Inflammatory macrophage treated with lipopolysaccharide for 1 hour (primary cell): ENCODE results near the gene ADRM1.

Experiments
- DNase-seq, 2 donors: peaks; one replicate each; pipeline ENCODE4 v3.0.0-alpha.2; 2020 to 2022

The ADRM1 gene

DNA sequence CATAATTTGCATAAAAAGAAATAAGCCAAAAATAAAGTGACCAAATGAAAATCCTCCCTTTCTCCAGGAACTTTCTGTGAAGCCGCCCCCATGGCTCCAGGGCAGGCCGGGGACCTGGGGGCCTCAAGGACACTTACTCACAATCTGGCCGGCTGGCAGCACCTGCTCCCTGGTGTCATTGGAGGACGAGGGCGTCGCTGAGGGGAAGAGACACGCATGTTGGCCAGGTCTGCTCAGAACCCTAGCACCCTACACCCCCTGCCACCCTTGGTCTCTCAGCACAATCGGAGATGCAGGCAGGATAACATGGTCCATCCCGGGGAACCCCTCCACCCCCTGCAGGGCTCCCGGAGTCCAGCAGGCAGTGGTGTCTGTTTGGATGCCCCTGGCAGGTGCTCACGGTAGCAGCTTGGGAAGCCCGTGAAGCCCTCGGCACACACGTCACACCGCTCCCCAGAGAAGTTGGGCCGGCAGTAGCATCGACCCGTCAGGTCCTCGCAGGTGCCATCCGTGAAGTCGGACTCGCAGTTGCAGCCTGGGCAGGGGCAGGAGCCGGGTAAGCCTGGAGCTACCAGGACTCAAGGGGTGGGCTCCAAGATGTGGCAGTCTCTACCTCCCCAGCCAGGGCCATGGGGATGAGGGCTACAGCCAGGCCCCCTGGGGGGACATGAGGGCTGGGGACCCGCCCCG lies 43.0 kb downstream of the ADRM1 start:
- DNase-seq, result no peak

DNA sequence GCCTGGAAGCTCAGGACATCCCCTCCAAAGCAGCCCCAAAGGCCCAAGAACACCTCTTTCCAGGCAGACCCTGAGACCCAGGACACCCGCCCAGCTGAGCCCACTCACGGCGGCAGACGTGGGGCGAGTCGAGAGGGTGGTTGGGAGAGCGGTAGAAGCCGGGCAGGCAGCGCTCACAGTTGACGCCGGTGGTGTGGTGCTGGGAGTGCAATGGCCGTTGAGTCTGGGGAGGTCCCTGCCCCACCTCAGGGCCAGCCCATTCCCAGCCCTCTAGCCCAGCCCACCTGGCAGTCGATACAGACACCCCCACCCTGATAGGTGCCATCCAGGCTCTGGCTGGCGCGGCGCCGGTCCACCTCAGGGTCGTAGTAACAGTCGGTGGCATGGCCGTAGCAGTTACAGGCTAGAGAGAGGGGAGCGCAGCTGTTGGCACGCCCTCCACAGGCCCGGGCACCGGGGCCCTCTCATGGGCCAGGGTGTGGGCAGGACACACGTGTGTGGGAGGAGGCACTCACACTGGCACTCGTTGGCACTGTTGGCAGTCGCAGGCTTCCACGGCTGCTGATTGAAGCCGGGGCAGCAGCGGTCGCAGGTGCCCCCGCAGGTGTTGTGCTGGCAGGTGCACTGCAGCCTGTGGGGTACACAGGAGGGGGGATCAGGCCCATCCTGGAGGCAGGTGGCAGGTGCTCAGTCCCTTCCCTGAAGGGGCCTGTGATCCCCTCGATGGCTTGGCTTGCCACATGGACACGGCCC lies 43.8 kb downstream of the ADRM1 start:
- no peak for DNase-seq

DNA sequence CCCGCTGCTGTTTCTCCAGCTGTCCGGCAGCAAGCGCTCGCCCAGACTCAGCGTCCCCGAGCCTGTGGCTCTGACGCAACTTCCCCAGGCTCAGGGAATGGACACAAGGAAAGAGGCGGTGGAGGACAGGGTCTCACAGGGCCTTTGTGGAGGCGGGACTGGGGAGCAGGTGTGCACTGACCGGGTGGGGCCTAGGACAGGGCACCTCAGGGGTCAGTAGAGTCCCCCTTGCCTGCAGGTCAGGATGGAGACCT lies 44.3 kb downstream of the ADRM1 start:
- DNase-seq, result no peak

DNA sequence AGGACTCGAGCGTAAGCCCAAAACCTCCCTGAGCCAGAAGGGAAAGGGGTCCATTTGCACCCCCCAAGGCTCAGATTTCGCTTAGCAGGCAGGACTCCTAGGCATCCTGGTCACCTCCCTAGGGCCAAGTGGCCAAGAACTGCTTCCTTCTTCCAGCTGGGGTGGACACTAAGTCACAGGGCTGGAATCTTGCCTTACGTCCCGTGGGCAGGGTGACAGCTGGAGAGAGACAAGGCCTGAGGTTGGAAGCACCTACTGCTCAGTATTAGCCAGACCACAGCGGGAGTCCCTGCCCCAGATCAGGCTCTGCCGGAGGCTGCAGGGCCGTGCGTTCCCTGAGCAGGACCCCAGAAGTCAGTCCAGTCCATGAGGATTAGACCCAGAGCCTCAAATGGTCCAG lies 44.6 kb downstream of the ADRM1 start:
- no peak for DNase-seq

DNA sequence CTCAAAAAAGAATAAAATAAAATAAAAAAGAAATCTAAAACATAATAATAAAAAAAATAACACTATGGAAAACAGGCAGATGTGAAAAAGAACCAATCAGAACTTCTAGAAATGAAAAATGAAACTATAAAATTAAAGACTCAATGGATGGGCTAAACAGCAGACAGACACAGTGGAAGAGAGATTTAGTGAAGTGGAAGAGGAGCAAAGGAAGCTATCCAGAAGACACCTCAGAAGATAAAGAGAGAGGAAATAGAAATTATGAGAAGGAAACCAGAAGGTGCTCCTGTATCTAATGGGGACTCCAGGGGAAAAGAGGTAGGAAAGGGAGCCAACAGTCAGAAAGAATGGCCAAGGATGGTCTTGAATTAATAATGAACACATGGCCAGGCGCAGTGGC lies 45.8 kb downstream of the ADRM1 start:
- no peak for DNase-seq

DNA sequence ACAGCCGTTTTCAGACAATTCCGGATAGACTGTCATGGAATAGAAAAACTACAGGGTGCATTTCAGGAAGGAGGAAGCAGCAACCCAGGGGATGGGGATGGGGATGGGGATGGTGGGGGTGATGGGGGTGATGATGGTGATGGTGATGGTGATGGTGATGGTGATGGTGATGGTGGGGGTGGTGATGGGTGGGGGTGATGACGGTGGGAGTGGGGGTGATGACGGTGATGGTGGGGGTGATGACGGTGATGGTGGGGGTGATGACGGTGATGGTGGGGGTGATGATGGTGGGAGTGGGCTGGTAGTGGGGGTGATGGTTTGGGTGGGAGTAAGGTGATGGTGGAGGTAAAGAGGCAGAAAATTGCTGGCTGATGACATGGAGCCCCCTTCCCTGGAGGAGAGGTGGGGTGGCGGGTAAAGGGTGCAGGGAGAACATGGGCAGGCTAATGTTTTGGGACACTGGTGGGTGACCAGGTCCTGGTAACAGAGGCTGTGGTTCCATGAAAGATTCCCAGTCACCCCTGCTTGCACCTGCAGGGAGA lies 46.8 kb downstream of the ADRM1 start:
- DNase-seq, result no peak

DNA sequence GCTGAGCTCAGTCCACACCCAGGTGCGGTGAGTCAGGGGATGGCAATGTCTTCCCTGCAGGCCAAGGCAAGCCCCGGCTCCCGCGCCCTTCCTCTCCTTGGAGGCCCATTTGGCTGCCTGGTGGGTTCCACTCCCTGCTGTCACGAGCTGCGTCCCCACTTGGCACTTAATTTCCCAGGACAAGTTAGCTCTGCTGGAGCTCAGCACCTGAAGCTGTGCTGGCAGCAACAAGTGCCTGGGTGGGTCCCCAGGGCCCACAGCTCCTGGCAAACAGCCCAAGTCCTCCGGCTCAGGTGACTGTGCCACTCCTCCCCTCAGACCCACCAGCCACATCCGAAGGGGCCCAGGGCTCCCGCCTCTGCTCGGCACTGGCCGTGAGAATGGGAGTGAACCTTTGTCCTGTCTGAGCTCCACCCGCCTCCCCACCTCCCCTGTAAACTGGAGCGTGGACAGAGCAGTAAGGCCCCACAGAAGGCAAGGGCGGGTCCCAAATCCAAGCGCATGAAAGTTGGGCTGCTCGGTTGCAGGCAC lies 47.4 kb downstream of the ADRM1 start:
- DNase-seq, result no peak

DNA sequence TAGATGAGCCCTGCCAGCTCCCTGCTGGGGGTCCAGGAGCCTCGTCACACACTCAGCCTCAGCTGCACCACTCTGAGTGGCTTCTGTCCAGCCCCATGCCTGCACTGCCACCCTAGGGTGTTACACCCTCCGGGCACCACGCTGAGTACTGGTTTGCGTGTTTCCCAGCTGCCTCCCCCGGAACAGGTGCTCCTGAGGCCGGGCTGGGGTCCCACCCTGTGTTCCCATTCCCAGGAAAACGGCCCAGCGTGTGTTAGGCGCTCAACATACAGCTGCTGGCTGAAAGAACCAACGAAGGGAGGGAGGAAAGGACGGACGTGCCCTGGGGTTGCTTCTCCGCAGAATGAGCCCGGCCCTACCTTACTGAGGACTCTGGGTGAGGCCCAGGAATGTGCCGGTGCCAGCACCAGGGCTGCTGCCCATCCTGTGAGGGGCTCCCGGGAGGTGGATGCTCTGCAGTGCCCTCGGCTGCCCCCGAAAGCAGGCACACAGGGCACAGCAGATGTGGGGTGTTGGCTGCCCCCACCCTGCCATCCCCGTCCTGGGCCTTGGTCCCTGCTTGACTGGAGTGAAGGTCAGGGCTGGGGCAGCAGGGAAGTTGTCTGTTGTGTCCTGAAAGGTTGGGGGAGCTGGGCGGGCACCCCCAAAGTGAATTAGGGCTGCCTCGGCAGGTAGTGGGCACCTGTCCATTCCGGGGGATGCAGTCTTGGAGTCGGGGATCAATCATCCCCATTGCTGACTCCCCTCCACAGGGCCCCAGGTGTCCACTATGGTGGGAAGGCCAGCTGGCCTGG lies 48.0 kb downstream of the ADRM1 start:
- DNase-seq, result no peak

DNA sequence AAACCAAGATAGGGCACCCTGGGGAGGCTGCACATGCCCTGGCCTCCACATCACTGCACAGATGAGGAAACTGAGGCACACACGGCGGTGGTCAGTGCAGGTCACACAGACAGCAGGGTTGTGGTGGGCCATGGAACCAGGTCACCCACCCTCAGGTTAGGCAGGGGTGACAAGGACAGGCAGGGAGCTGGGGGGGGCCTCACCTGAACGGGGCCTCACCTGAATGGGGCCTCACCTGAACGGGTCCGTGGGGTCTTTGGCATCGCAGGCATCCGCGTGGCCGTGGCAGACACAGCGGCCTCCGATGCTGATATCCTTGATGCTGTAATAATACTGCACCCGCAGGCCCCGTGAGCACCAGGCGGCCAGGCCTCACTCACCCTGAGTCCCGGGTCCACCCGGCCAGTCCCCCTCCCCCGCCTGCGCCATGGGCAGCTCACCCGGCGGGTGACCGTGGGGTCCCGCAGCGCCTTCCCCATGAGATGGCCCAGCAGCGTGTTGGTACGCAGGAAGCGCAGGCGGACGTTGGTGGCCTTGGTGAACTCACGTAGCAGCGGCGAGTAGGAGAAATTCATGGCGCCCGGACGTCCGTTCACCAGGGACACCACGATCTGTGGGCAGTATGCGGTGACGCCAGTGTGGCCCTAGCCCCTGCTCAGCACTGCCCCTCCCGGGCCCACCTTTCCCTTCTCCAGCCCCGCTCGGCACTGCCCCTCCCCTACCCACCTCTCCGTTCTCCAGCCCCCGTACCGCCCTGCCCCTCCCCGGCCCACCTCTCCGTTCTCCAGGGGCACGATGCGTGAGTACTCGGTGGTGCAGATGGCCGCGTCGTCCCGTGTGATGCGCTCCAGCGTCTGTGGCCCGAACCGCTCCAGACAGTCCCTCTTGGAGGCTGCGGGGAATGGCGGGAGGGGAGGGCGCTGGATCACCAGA lies 48.9 kb downstream of the ADRM1 start:
- DNase-seq, result no peak

DNA sequence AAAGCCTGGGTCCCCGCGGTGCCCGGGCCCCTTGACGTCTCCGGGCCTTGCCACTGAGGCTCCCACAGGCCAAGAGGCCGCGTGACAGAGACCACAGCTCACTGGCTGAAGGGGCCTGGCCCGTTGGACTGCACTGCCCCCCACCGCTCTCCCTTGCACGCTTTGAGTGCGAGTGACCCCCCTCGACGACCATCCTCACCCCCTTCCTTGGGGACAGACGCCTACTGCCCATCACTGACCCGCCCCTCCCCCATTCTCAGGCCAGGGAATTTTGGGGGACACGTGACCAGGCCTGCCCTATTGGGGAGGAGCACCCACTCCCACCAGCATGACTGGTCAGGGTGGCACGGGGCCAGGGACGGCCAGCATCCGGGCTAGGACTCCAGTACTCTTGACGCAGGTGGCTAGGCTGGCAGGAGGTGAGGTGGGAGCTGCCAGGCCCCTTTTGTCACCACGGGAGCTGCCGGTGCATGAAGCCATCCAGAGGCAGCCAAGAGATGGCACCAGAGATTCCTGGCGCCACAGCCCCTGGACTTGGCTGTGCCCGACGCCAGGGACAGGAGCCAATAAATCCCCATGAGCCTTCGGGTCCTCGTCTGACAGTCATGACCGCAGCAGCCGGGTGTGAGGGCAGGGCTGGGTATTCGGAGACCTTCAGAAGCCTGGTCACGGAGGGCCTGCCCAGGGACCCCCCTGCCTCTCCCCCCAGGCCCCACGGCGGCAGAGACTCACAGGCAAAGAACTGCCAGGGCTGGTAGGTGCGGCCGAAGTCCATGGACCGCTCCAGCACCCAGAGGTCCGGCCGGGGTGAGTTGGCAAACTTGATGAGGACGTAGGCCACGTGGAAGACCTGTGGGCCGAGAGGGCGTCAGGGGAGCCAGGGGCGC lies 49.8 kb downstream of the ADRM1 start:
- DNase-seq, result no peak

DNA sequence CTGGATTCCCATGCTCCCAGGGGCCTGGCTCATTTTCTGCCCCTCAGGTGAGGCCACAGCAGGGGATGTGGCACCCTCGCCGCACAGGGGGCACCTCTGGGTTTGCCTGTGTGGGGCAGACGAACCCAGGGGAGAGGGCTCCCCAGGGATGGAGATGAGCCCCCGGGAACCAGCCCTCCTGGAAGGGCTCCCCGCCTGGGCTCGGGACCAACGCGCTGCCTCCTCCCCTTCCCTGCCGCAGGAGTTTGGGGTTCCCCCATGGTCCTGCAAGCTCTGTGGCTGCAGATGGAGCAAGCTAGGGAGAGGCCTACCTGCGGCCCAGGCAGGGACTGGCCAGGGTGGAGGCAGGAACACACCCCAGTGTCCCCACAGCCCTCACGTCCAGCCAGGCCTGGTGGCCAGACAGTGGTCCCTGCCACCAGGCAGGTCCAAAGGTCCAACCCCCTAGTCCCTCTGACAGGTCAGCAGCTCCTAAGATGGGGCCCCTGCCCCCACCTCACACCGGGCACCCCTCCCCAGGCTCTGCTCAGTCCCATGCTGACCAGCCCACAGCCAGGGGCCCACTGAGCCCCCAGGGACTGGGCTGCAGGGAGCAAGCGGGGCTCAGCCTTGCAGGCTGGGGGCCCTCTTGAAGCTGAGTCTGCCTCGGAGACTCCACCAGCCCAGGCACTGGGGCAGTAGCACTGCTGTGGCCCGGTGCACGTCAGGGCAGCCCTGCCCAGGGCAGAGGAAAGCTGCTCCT lies 50.7 kb downstream of the ADRM1 start:
- no peak for DNase-seq

DNA sequence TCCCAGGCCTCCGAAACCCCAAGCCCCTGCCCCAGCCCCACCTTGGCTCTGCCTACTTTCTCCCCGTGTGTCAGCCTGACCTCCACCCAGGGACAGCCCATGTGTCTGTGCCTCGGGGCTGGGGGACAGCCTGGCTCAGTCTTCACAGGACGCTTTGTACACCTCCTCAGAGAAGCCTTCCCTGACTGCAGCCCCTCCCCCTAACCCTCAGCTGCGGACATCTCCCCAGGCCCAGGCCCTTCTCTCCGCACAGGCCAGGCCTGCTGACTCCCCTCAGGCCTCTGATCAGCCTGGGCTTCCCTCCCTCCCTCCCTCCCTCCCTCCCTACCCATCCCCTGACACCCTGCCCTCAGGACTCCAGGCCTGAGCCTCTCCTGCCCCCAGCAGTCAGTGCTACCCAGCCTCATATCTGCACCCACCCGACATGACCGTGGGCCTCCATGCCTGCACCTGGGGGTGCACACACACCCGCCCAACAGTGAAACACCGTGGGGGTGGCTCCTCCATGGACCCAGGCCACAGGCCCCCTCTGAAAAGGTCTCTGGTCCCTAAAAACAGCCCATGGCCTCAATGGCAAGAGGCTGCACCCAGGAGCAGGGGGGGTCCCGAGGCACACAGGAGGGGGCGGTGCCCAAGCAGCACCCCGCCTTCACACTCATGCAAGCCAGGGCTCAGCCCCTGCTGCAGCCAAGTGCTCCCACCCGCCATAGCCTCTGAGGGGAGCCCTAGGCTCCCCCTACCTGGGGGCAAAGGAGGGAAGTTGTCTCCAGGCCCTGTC lies 51.4 kb downstream of the ADRM1 start:
- no peak for DNase-seq

DNA sequence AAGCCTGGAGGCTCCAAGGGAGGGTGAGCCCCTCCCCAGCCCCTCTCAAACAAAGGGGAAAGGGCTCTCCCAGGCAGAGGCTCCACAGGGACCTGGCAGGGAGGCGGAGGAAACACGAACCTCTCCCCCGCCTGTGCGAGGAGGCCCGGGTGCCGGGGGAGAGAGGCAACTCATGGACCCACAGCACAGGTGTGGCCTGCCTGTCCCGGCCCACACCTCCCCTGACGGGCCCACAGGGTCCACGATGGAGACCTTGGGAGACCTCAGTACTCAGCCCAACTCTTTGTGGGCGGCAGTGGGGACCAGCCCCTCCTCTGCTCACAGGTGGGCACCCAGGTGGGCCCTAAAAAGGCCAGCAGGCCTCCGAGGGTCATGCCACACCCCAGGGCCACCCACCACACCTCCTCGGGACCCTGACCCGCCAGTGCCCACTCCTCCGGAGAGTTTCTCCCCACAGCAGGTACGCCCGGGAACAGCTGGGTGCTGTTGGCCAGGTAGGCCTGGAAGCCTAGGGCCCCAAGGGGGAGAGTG lies 52.1 kb downstream of the ADRM1 start:
- DNase-seq, result no peak

DNA sequence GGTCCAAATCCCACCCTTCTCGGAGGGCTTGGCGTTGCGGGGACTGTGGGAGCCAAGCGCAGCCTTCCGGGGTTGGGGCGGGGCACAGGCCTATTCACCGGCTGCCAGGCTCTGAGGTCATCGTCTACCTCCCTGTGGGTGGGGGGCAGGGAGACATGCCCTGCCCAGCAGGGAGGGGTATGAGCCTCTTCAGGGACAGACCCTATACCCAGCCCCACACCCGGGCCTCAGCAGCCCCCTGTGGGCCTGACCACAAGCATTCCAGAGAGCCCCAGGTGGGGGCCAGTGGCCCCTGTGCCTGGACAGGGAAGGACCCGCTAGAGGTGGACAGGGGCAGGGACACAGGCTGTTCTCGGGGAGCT lies 52.7 kb downstream of the ADRM1 start:
- DNase-seq, result no peak

DNA sequence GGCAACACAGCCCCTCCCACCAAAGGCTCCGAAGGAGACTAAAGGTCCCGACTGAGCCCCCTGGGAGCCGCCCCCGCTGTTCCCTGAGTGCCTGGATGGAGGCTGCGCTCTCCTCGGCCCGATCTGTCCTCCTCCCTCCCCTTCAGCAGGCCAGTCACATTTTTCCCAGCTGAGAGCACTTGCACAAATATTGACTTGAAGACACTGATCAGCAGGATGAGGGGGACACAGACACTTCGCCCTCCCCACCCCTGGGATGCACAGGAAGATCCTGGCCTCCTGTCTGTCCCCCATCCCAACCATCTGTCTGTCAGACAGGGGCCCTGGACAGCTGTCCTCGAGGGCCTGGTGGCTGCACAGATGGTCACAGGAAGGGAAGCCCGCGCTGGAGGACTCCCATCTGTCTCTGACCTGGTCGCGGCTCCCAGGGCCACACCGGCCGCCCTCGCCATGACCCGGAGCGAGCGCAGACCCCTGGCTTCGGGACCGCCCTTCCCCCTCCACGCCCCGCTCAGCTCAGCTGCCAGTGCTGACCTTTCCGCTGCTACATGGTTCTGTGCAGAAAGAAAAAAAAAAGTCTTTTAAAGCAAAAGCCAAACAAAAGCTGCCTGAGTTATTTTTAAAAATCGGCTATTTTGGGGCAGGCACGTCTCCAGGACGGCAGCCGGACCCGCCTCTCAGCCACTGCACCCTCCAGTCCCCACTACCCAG lies 53.2 kb downstream of the ADRM1 start:
- DNase-seq, result no peak

DNA sequence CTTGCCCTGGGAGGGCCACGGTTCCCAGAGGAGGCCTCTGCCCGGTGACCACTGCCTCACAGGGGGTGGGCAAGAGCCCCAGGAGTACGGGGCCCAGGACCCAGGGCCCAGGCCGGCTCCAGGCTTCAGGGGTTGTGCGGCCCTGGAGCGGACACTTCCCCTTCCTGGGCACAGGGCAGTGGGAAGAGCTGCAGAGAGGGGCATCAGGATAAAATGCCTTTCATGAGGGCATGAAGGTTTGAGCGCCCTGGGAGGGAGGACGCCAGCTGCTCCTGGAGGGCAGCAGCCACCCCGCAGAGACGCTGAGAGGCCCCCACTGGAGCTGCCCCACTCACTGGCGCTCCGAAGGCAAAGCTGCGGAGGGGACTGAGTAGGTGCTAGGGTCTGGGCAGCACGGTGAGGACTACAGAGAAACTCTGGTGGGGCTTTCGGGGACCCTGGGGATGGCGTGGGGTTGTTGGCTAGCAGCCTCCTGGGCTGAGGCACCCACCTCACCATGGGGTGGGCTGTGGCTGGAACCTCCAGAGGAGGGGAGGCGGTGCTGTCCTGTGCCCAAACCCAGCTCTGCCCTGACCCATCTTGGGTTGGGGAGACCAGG lies 53.9 kb downstream of the ADRM1 start:
- DNase-seq, result no peak

DNA sequence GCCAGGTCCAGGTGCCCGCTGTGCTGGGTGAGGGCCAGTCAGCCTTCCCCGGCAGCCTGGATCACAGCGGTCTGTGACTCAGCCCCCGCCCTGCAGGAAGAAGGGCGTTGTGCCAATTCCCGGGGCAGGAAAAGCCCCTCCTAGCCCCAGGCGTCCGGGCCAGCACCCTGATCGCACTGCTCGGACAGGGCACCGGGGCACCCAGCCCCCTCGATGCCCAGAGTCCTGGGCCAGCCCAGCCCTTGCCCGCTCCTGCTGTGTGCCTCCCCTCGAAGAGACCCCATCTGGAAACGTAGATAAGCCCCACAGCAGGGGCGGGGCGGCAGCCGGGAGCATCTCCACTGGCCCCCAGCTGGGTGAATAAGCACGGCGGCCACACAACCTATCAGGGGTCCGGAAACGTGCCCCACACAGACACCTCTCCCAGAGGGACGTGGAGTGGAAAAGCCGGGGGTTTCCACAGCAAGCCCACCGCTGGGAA lies 54.4 kb downstream of the ADRM1 start:
- DNase-seq, result no peak

DNA sequence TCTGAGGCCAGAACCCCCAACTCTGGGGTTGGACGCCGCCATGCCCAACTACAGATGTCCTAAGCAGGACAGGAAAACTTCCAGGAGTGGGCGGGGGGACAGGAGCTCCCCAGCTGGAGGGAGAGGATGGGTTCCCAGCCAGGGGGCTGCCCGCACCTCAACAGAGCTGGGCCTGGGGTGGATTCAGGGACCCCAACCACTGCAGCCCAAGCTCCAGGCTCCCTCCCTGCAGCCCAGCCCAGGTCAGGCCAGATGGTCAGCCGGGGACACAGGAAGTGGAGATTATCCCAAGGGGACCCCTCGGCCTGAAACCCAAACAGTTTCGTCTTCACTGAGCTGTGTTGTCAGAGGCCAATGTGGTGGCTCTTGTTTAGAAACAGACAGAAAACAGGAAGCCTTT lies 54.9 kb downstream of the ADRM1 start:
- no peak for DNase-seq
